ENCODE measurements around the gene RBL2.

- TF ChIP-seq POLR2A (IDR thresholded peaks at IDR 0.05) (no peak), CTCF (IDR thresholded peaks at IDR 0.05) (no peak), EP300 (IDR thresholded peaks at IDR 0.05) (no peak)
Observed at GRCh38 chr16:53537626-53538025, 103.4 kb downstream of the RBL2 start.

Data from sigmoid colon (tissue), 4 donors.